IMR-90 (cell line): ENCODE measurements around the gene YPEL2. TPM values are rescaled to one million over a fixed set of nuclear protein-coding genes. Genes with fewer than 3 reads are reported as not detected.

Experiments used
- ATAC-seq: fragments of 200-7000 bp; cut with Tn5 transposase; 2 replicates; pipeline ENCODE4 v1.9.1; 2020; ENCODE audit warnings: low read depth, mild to moderate bottlenecking, moderate library complexity
- BruUV-seq: library from RNA; stranded (reverse); fragments of 400-500 nt; replicated peaks from 2 replicates; lab custom pipeline; 2021; lab: Mats Ljungman, UMichigan
- CTCF ChIA-PET: fragments of 300-600 bp; formaldehyde crosslinking; extraction: SDS; loops from one replicate; lab custom pipeline; 2021; ENCODE audit warnings: antibody characterized with exemption; lab: Yijun Ruan, JAX
- POLR2A ChIA-PET: fragments of 300-600 bp; sonication (Branson Sonifier 250); formaldehyde crosslinking; loops from one replicate; lab custom pipeline; 2022; ENCODE audit warnings: antibody characterized with exemption; ENCODE audit not compliant: unreplicated experiment; lab: Charles Lee
- DNase-seq: peaks from one replicate; pipeline ENCODE4 v3.0.0; 2013
- H2AFZ ChIP-seq: replicated peaks from 2 replicates; pipeline ENCODE3; 2013; ENCODE audit warnings: low read length, mild to moderate bottlenecking; ENCODE audit not compliant: poor library complexity
- H2AK5ac ChIP-seq: 2 replicates; pipeline ENCODE4 v1.6.1; 2013; ENCODE audit warnings: low read depth, low read length, inconsistent platforms
- H2AK9ac ChIP-seq: replicated peaks from 2 replicates; pipeline ENCODE3; 2013; ENCODE audit warnings: mild to moderate bottlenecking, low read depth, low read length, moderate library complexity; ENCODE audit not compliant: poor library complexity
- H2BK120ac ChIP-seq: 2 replicates; pipeline ENCODE4 v1.6.1; 2013; ENCODE audit warnings: low read depth, low read length, inconsistent platforms
- H2BK15ac ChIP-seq: 3 replicates; pipeline ENCODE4 v1.6.1; 2013; ENCODE audit warnings: low read depth, low read length, inconsistent platforms
- H2BK20ac ChIP-seq: 2 replicates; pipeline ENCODE4 v1.6.1; 2013; ENCODE audit warnings: low read depth, mild to moderate bottlenecking, inconsistent platforms, low read length, moderate library complexity
- H2BK5ac ChIP-seq: 2 replicates; pipeline ENCODE4 v1.6.1; 2013; ENCODE audit warnings: mild to moderate bottlenecking, low read depth, low read length, inconsistent platforms; ENCODE audit not compliant: poor library complexity, severe bottlenecking
- H3K14ac ChIP-seq: replicated peaks from 2 replicates; pipeline ENCODE4 v1.6.1; 2013; ENCODE audit warnings: low read depth, low read length, inconsistent platforms
- H3K18ac ChIP-seq: 2 replicates; pipeline ENCODE4 v1.6.1; 2013; ENCODE audit warnings: low read depth, low read length, control low read depth
- H3K23ac ChIP-seq: 2 replicates; pipeline ENCODE4 v1.6.1; 2013; ENCODE audit warnings: low read depth, low read length, inconsistent platforms
- H3K27ac ChIP-seq: 2 replicates; pipeline ENCODE4 v1.5.1; 2013; ENCODE audit warnings: mild to moderate bottlenecking, control low read depth, low read length; ENCODE audit not compliant: insufficient read depth
- H3K27me3 ChIP-seq: 2 replicates; pipeline ENCODE4 v1.6.1; 2013; ENCODE audit warnings: low read length; ENCODE audit not compliant: control insufficient read depth, insufficient read depth
- H3K36me3 ChIP-seq: 2 replicates; pipeline ENCODE4 v1.6.1; 2013; ENCODE audit warnings: low read length, mixed read lengths; ENCODE audit not compliant: control insufficient read depth, insufficient read depth
- H3K4ac ChIP-seq: 2 replicates; pipeline ENCODE4 v1.6.1; 2013; ENCODE audit warnings: low read depth, low read length, inconsistent platforms
- H3K4me1 ChIP-seq: 2 replicates; pipeline ENCODE4 v1.6.1; 2013; ENCODE audit warnings: low read length, mixed read lengths; ENCODE audit not compliant: control insufficient read depth, insufficient read depth
- H3K4me2 ChIP-seq: 2 replicates; pipeline ENCODE4 v1.6.1; 2013; ENCODE audit warnings: low read depth, mild to moderate bottlenecking, control low read depth, low read length, moderate library complexity
- H3K4me3 ChIP-seq: 2 replicates; pipeline ENCODE4 v1.5.1; 2013; ENCODE audit warnings: low read depth, mild to moderate bottlenecking, control low read depth, low read length, moderate library complexity; ENCODE audit not compliant: insufficient read depth
- H3K56ac ChIP-seq: 2 replicates; pipeline ENCODE4 v1.6.1; 2013; ENCODE audit warnings: low read length, inconsistent platforms; ENCODE audit not compliant: insufficient read depth; ENCODE audit errors: extremely low read depth
- H3K79me1 ChIP-seq, 2 experiments: 2 replicates each; pipeline ENCODE4 v1.6.1; 2013; ENCODE audit warnings: low read length in 2 of 2, inconsistent platforms in 1 of 2, low read depth in 1 of 2
- H3K9ac ChIP-seq: 2 replicates; pipeline ENCODE4 v1.6.1; 2013; ENCODE audit warnings: low read depth, low read length, control low read depth
- H3K9me1 ChIP-seq: 2 replicates; pipeline ENCODE4 v1.6.1; 2013; ENCODE audit warnings: low read length, inconsistent platforms; ENCODE audit not compliant: insufficient read depth
- H3K9me3 ChIP-seq: 2 replicates; pipeline ENCODE4 v1.6.1; 2013; ENCODE audit warnings: low read length; ENCODE audit not compliant: control insufficient read depth, insufficient read depth
- H4K20me1 ChIP-seq: 2 replicates; pipeline ENCODE4 v1.6.1; 2013; ENCODE audit warnings: low read length, inconsistent platforms; ENCODE audit not compliant: insufficient read depth
- H4K5ac ChIP-seq: 2 replicates; pipeline ENCODE4 v1.6.1; 2013; ENCODE audit warnings: mild to moderate bottlenecking, low read depth, low read length, control low read depth
- H4K8ac ChIP-seq, 2 experiments: 2 replicates each; pipeline ENCODE4 v1.6.1; 2013; ENCODE audit warnings: low read depth in 2 of 2, low read length in 2 of 2, control low read depth in 1 of 2, inconsistent platforms in 1 of 2
- H4K91ac ChIP-seq: 2 replicates; pipeline ENCODE4 v1.6.1; 2013; ENCODE audit warnings: low read depth, low read length, inconsistent platforms; ENCODE audit not compliant: insufficient read depth
- BHLHE40 ChIP-seq: fragments of 150-350 bp; IDR thresholded peaks from 2 replicates; pipeline ENCODE4 v1.6.1; 2016; ENCODE audit warnings: mild to moderate bottlenecking, low read depth, low read length
- CTCF ChIP-seq: conservative IDR thresholded peaks from 2 replicates; pipeline ENCODE4 v1.5.1; 2012; ENCODE audit warnings: mild to moderate bottlenecking, low read depth, low read length, improper control_type of control experiment
- NFE2L2 ChIP-seq: fragments of 150-350 bp; IDR thresholded peaks from 2 replicates; pipeline ENCODE4 v1.6.1; 2016; ENCODE audit warnings: low read depth, mild to moderate bottlenecking, low read length
- POLR2A ChIP-seq: IDR thresholded peaks from 2 replicates; pipeline ENCODE4 v1.6.1; 2012; ENCODE audit warnings: mild to moderate bottlenecking, low read depth, low read length
- RCOR1 ChIP-seq: IDR thresholded peaks from 2 replicates; pipeline ENCODE4 v1.6.1; 2012; ENCODE audit warnings: mild to moderate bottlenecking, low read length, improper control_type of control experiment; ENCODE audit not compliant: insufficient replicate concordance
- WGBS, 2 experiments: methylation state at CpG; one replicate each; pipeline versions ENCODE4 v1.1.5 to v1.1.7; 2013; ENCODE audit warnings: missing lambda C conversion rate in 2 of 2; ENCODE audit not compliant: insufficient read length in 1 of 2; ENCODE audit errors: extremely low coverage in 2 of 2; 5-methylcytosine and 5-hydroxymethylcytosine counted together
- dilution Hi-C: fragments of 300-500 bp; cut with HindIII; formaldehyde crosslinking; loops from one replicate; pipeline ENCODE4 v1.14.3; 2018; ENCODE audit warnings: low sequenced_read_pairs; ENCODE audit not compliant: unreplicated experiment
- in situ Hi-C: fragments of 300-500 bp; cut with MboI; formaldehyde crosslinking; loops from 3 replicates; pipeline ENCODE4 v1.14.3; 2019; ENCODE audit warnings: low sequenced_read_pairs, inconsistent platforms, mixed read lengths
- intact Hi-C: fragments of 100-400 bp; cut with micrococcal nuclease; formaldehyde crosslinking; loops from 2 replicates; pipeline ENCODE4 v1.10.0; 2022
- polyA plus RNA-seq, 3 experiments: library from polyadenylated mRNA; depleted of rRNA; stranded (reverse); fragments of >200 nt; gene quantifications; 2 replicates each; pipeline ENCODE4 v1.2.3, GENCODE V29; 2012; ENCODE audit warnings: low replicate concordance in 1 of 3
- total RNA-seq: library from RNA; depleted of rRNA; stranded (reverse); fragments of >200 nt; gene quantifications from 2 replicates; pipeline ENCODE4 v1.2.3, GENCODE V29; 2012

YPEL2 gene
- total and polyA plus RNA-seq, 2 of the 4 experiments (the other 2 are of a cell fraction): 2.3 to 3.4 TPM

- dilution Hi-C loops (no loop called here), in situ Hi-C loops (no loop called here), intact Hi-C loops (no loop called here)
- no peak overlapping the region for H2BK15ac ChIP-seq
- no peak for ATAC-seq
- H3K4ac ChIP-seq: no peak overlapping the region
- peaks cover 17% of the 10 kb centered on the region for H3K27me3 ChIP-seq
- H2BK5ac ChIP-seq: no peak overlapping the region
- H3K23ac ChIP-seq: no peak overlapping the region
- H4K20me1 ChIP-seq: peaks cover 24% of the 10 kb centered on the region; the same call in 1 of the 2 replicates
- no peak overlapping the region for H3K18ac ChIP-seq
- H4K91ac ChIP-seq: no peak overlapping the region
- H2AK9ac ChIP-seq: no peak overlapping the region
- no peak overlapping the region for H2AFZ ChIP-seq
- H3K14ac ChIP-seq: no peak overlapping the region
- H3K27ac ChIP-seq: no peak overlapping the region
- peaks cover 0 to 6% of the 10 kb centered on the region in 2 experiments; a peak in 1 of 4 replicates for H3K79me1 ChIP-seq
- 60% methylated on average over 1 of the region's 4 CpGs; no CpG with 5 or more reads in 1 of the 2 experiments for WGBS, 2 experiments
- CTCF ChIA-PET: no interaction called here
- DNase-seq: no peak
- no peak overlapping the region for H2BK20ac ChIP-seq
- H3K36me3 ChIP-seq: no peaks in the 10 kb centered on the region
- H3K9me3 ChIP-seq: no peaks in the 10 kb centered on the region
- BruUV-seq: no TSS peak
- no peak overlapping the region for H2AK5ac ChIP-seq
- no peaks in the 10 kb centered on the region; the same call in 1 of the 2 replicates for H3K9me1 ChIP-seq
- H2BK120ac ChIP-seq: no peak overlapping the region
- TF ChIP-seq BHLHE40 (no peak), POLR2A (no peak), NFE2L2 (no peak), CTCF (no peak), RCOR1 (no peak)
- H4K5ac ChIP-seq: no peak overlapping the region
- no peak overlapping the region for H4K8ac ChIP-seq
- POLR2A ChIA-PET: interaction anchor here (0.6 kb wide), 1 partner anchor 14 kb away, joined by 4 read pairs; no protein-coding TSS in a partner anchor
- no peak overlapping the region for H3K4me3 ChIP-seq
- H3K4me1 ChIP-seq: no peaks in the 10 kb centered on the region
- no peak overlapping the region for H3K56ac ChIP-seq
- no peak overlapping the region for H3K4me2 ChIP-seq
- no peak overlapping the region for H3K9ac ChIP-seq
These were observed 11.3 kb downstream of the YPEL2 start for GRCh38 chr17:59342681-59343131.
